RWPE2 (cell line): ENCODE measurements around the gene ITGA11.

Experiments used
- ATAC-seq: fragments of 200-7000 bp; cut with Tn5 transposase; 3 replicates; pipeline ENCODE4 v1.9.1; 2021; ENCODE audit warnings: low read depth
- DNase-seq: peaks from one replicate; pipeline ENCODE4 v3.0.0-alpha.2; 2020; ENCODE audit warnings: low spot score
- H3K27ac ChIP-seq: fragments of 450-650 bp; 2 replicates; pipeline ENCODE4 v1.5.1; 2017; ENCODE audit warnings: mild to moderate bottlenecking; ENCODE audit not compliant: poor library complexity, severe bottlenecking
- H3K27me3 ChIP-seq: fragments of 250-450 bp; sonication (Bioruptor Pico); 2 replicates; pipeline ENCODE4 v1.5.1; 2021; ENCODE audit warnings: mild to moderate bottlenecking, moderate library complexity; ENCODE audit not compliant: insufficient read depth, poor library complexity, severe bottlenecking
- H3K36me3 ChIP-seq: fragments of 250-450 bp; sonication (Bioruptor Pico); 2 replicates; pipeline ENCODE4 v1.5.1; 2020; ENCODE audit warnings: low read depth, mild to moderate bottlenecking, moderate library complexity
- H3K4me1 ChIP-seq: fragments of 250-450 bp; sonication (Bioruptor Pico); 2 replicates; pipeline ENCODE4 v1.5.1; 2021; ENCODE audit warnings: mild to moderate bottlenecking, moderate library complexity; ENCODE audit not compliant: insufficient read depth, poor library complexity, severe bottlenecking
- H3K4me3 ChIP-seq: fragments of 250-450 bp; sonication (Bioruptor Pico); 2 replicates; pipeline ENCODE4 v1.5.1; 2021; ENCODE audit warnings: mild to moderate bottlenecking, moderate library complexity; ENCODE audit not compliant: severe bottlenecking
- H3K9me3 ChIP-seq: fragments of 250-450 bp; sonication (Bioruptor Pico); 2 replicates; pipeline ENCODE4 v1.5.1; 2021; ENCODE audit warnings: mild to moderate bottlenecking, moderate library complexity; ENCODE audit not compliant: severe bottlenecking
- CTCF ChIP-seq: fragments of 450-650 bp; IDR thresholded peaks from one replicate; pipeline ENCODE4 v1.5.1; 2017; ENCODE audit warnings: mild to moderate bottlenecking, moderate library complexity; ENCODE audit not compliant: poor library complexity, severe bottlenecking

The ITGA11 gene

GRCh38 chr15:68354923-68355322 lies 77.0 kb downstream of the ITGA11 start:
- ATAC-seq (peak; percentile 85), DNase-seq (no peak)
- Histone ChIP-seq H3K9me3 (no peaks in the 10 kb centered on the region), H3K4me1 (peaks cover 24% of the 10 kb centered on the region), H3K27ac (peak overlapping the region; percentile 2), H3K36me3 (no peaks in the 10 kb centered on the region), H3K4me3 (no peak overlapping the region), H3K27me3 (no peaks in the 10 kb centered on the region)
- TF ChIP-seq CTCF: no peak

GRCh38 chr15:68354268-68354667 lies 77.7 kb downstream of the ITGA11 start:
- Histone ChIP-seq H3K9me3 (no peaks in the 10 kb centered on the region), H3K27me3 (no peaks in the 10 kb centered on the region), H3K4me1 (peaks cover 24% of the 10 kb centered on the region), H3K4me3 (no peak overlapping the region), H3K36me3 (no peaks in the 10 kb centered on the region), H3K27ac (no peak overlapping the region)
- ATAC-seq (no peak), DNase-seq (no peak)
- no peak for TF ChIP-seq CTCF

GRCh38 chr15:68353421-68354135 lies 78.4 kb downstream of the ITGA11 start:
- ATAC-seq (no peak), DNase-seq (no peak)
- no peaks in the 10 kb centered on the region for H3K9me3 ChIP-seq

GRCh38 chr15:68352401-68353062 lies 79.4 kb downstream of the ITGA11 start:
- H3K27me3 ChIP-seq: no peaks in the 10 kb centered on the region
- H3K4me1 ChIP-seq: peaks cover 24% of the 10 kb centered on the region
- DNase-seq (peak; percentile 92), ATAC-seq (peak; percentile 88)
- no peak for TF ChIP-seq CTCF
- H3K9me3 ChIP-seq: no peaks in the 10 kb centered on the region
- H3K4me3 ChIP-seq: no peak overlapping the region
- no peaks in the 10 kb centered on the region for H3K36me3 ChIP-seq
- peak overlapping the region; percentile 52 for H3K27ac ChIP-seq

More at GRCh38 chr15:68353421-68354135, 78.4 kb downstream of the ITGA11 start:
- Histone ChIP-seq H3K36me3 (no peaks in the 10 kb centered on the region), H3K4me3 (no peak overlapping the region), H3K27me3 (no peaks in the 10 kb centered on the region), H3K4me1 (peaks cover 24% of the 10 kb centered on the region), H3K27ac (peak overlapping the region; percentile 52)
- TF ChIP-seq CTCF: no peak

- Histone ChIP-seq H3K27ac (no peak overlapping the region), H3K4me1 (peaks cover 20% of the 10 kb centered on the region), H3K4me3 (no peak overlapping the region), H3K9me3 (no peaks in the 10 kb centered on the region), H3K27me3 (no peaks in the 10 kb centered on the region), H3K36me3 (no peaks in the 10 kb centered on the region)
- no peak for ATAC-seq
- DNase-seq: no peak
- TF ChIP-seq CTCF: no peak
Observed at GRCh38 chr15:68349151-68349550, 82.8 kb downstream of the ITGA11 start.
